T-helper 1 cell treated with Interleukin-12 subunit alpha and Interleukin-12 subunit beta and Interleukin-4 antibody, amounts not matched to agents 30 μg/mL and 1 μg/mL, for 36 hours (primary cell): ENCODE results near the gene PALD1.

Source experiments
- H3K27ac Mint-ChIP-seq: one replicate; pipeline ENCODE4 v1.8.0; 2021; ENCODE audit warnings: mild to moderate bottlenecking, mixed read lengths
- H3K27me3 Mint-ChIP-seq: one replicate; pipeline ENCODE4 v1.8.0; 2021; ENCODE audit warnings: low read depth, mixed read lengths
- H3K36me3 Mint-ChIP-seq: one replicate; pipeline ENCODE4 v1.8.0; 2021; ENCODE audit warnings: low read depth, mixed read lengths
- H3K4me1 Mint-ChIP-seq: one replicate; pipeline ENCODE4 v1.8.0; 2021; ENCODE audit warnings: low read depth, mixed read lengths
- H3K4me3 Mint-ChIP-seq: one replicate; pipeline ENCODE4 v1.8.0; 2021; ENCODE audit warnings: mild to moderate bottlenecking, moderate library complexity, mixed read lengths
- H3K9me3 Mint-ChIP-seq: one replicate; pipeline ENCODE4 v1.8.0; 2021; ENCODE audit warnings: mixed read lengths

The PALD1 gene

GRCh38 chr10:70502406-70502805 is 23.8 kb downstream of the PALD1 start:
- H3K9me3 Mint-ChIP-seq: no peaks in the 10 kb centered on the region
- no peaks in the 10 kb centered on the region for H3K36me3 Mint-ChIP-seq
- peaks cover 8% of the 10 kb centered on the region for H3K27me3 Mint-ChIP-seq
- no peak overlapping the region for H3K27ac Mint-ChIP-seq
- H3K4me1 Mint-ChIP-seq: no peaks in the 10 kb centered on the region
- H3K4me3 Mint-ChIP-seq: no peak overlapping the region

- H3K27ac Mint-ChIP-seq: no peak overlapping the region
- no peaks in the 10 kb centered on the region for H3K9me3 Mint-ChIP-seq
- no peaks in the 10 kb centered on the region for H3K36me3 Mint-ChIP-seq
- H3K27me3 Mint-ChIP-seq: peaks cover 3% of the 10 kb centered on the region
- no peaks in the 10 kb centered on the region for H3K4me1 Mint-ChIP-seq
- no peak overlapping the region for H3K4me3 Mint-ChIP-seq
Observed at GRCh38 chr10:70503776-70504175, 25.2 kb downstream of the PALD1 start.

DNA sequence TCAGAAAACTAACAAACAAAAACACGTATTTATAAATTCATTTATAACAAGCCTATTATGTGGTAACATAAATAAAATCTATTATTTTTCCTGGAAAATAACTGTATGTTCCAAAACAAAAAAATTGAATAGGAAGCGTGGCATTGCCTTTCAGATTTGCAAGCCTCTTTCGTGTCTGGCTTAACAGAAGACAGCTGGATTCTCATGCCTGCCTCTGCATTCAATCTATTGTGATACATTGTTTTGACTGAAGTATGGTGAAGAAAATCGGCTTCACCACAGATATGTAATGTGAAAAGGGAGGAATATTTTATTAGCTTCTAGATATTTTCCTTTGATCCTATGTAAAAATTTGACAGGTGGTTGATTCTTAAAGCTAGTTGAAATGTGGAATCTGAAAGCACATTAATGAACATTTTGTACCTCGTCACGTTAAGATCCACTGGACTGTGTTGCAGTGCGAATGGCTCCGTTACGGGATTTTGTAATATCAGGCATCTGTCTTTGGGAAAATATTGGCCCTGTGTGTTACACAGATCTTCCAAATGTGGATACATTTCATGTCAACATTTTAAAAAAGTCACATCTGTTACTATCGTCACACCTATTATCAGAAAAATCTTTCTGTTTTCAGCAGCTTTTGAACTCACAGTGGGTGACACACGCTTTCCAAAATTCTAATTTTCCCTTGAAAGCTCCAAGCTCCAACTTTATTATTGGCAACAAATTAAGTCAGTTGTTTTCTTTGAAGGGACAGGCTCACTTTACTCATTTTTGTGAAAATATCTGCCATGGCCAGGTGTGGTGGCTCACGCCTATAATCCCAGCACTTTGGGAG is 26.2 kb downstream of the PALD1 start:
- Mint-ChIP-seq H3K27me3 (peaks cover 3% of the 10 kb centered on the region), H3K4me1 (no peaks in the 10 kb centered on the region), H3K4me3 (no peak overlapping the region), H3K36me3 (no peaks in the 10 kb centered on the region), H3K9me3 (no peaks in the 10 kb centered on the region), H3K27ac (no peak overlapping the region)

DNA sequence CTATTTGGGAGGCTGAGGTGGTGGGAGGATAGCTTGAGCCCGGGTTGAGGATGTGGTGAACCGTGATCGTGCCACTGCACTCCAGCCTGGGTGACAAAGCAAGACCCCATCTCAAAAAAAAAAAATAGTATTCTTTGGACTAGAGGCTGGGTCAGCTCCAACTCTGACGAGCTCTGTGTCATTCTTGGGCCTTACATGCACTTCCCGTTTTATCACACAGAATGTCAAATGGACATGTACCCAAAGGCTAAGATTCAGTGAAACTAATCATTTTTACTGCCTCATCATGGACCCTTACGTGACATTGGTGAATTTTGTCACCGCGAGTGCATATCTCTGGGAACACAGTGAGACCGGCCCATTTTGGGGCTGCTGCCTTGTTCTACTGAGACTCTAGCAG is 27.3 kb downstream of the PALD1 start:
- no peaks in the 10 kb centered on the region for H3K36me3 Mint-ChIP-seq
- H3K27me3 Mint-ChIP-seq: peaks cover 3% of the 10 kb centered on the region
- no peak overlapping the region for H3K27ac Mint-ChIP-seq
- no peak overlapping the region for H3K4me3 Mint-ChIP-seq
- H3K9me3 Mint-ChIP-seq: no peaks in the 10 kb centered on the region
- H3K4me1 Mint-ChIP-seq: no peaks in the 10 kb centered on the region

GRCh38 chr10:70507966-70508365 is 29.4 kb downstream of the PALD1 start:
- no peaks in the 10 kb centered on the region for H3K4me1 Mint-ChIP-seq
- no peaks in the 10 kb centered on the region for H3K36me3 Mint-ChIP-seq
- no peak overlapping the region for H3K4me3 Mint-ChIP-seq
- no peaks in the 10 kb centered on the region for H3K9me3 Mint-ChIP-seq
- no peak overlapping the region for H3K27ac Mint-ChIP-seq
- peaks cover 6% of the 10 kb centered on the region for H3K27me3 Mint-ChIP-seq

- H3K27ac Mint-ChIP-seq: no peak overlapping the region
- no peak overlapping the region for H3K4me3 Mint-ChIP-seq
- peaks cover 2% of the 10 kb centered on the region for H3K4me1 Mint-ChIP-seq
- no peaks in the 10 kb centered on the region for H3K9me3 Mint-ChIP-seq
- peaks cover 4% of the 10 kb centered on the region for H3K27me3 Mint-ChIP-seq
- no peaks in the 10 kb centered on the region for H3K36me3 Mint-ChIP-seq
Observed at GRCh38 chr10:70508912-70509756, 30.6 kb downstream of the PALD1 start.

- Mint-ChIP-seq H3K4me3 (no peak overlapping the region), H3K27me3 (peaks cover 9% of the 10 kb centered on the region), H3K9me3 (no peaks in the 10 kb centered on the region), H3K4me1 (peaks cover 2% of the 10 kb centered on the region), H3K36me3 (no peaks in the 10 kb centered on the region), H3K27ac (no peak overlapping the region)
Observed at GRCh38 chr10:70509757-70510147, 31.2 kb downstream of the PALD1 start.

GRCh38 chr10:70510453-70510852 is 31.9 kb downstream of the PALD1 start:
- Mint-ChIP-seq H3K9me3 (no peaks in the 10 kb centered on the region), H3K36me3 (no peaks in the 10 kb centered on the region), H3K27me3 (peaks cover 12% of the 10 kb centered on the region), H3K27ac (no peak overlapping the region), H3K4me3 (no peak overlapping the region), H3K4me1 (peaks cover 2% of the 10 kb centered on the region)

DNA sequence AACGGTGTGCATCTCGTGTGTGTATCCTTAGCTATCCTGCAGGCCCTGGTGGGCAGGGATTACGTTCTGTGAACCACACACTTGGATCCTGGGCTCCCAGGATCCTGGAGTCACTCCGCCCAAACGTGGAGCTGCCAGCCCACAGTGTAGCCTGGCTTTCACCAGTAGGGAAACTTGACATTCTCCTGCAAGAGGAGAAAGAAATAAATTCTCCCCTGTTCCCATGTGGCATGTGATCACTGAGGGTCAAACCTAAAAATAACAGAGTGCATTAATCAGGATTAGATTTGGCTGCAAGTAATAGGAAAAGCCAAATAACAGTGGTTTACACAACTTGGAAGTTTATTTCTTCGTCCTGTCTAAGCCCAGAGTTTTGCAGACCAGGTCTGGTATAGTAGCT is 32.3 kb downstream of the PALD1 start:
- no peaks in the 10 kb centered on the region for H3K9me3 Mint-ChIP-seq
- no peak overlapping the region for H3K27ac Mint-ChIP-seq
- H3K27me3 Mint-ChIP-seq: peaks cover 12% of the 10 kb centered on the region
- H3K36me3 Mint-ChIP-seq: no peaks in the 10 kb centered on the region
- peaks cover 2% of the 10 kb centered on the region for H3K4me1 Mint-ChIP-seq
- H3K4me3 Mint-ChIP-seq: no peak overlapping the region

GRCh38 chr10:70512149-70512639 is 33.6 kb downstream of the PALD1 start:
- Mint-ChIP-seq H3K4me1 (peaks cover 2% of the 10 kb centered on the region), H3K27ac (no peak overlapping the region), H3K27me3 (peaks cover 12% of the 10 kb centered on the region), H3K9me3 (no peaks in the 10 kb centered on the region), H3K36me3 (no peaks in the 10 kb centered on the region), H3K4me3 (no peak overlapping the region)

DNA sequence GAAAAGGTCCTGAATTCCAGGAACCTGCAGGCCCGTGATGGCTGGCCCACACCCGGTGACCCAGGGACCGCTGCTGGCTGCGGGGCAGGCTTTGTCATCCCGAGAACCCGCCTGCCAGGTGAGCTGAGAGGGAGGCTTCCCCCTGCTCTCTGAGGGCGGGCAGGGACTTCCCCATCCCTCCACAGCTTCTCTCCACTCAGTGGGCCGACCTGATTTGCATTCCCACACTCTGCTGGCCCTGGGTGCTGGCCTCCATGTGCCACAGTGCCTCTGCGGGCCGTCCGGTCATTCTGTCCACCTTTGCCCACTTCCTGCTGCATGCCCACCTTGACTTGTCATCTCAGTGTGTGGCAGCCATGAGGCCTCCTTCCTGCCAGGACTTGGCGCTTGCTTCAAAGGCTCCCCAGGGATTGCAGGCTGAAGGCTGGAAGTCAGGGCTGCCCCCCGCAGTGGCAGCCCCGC is 35.3 kb downstream of the PALD1 start:
- Mint-ChIP-seq H3K27ac (no peak overlapping the region), H3K9me3 (no peaks in the 10 kb centered on the region), H3K4me3 (no peak overlapping the region), H3K4me1 (peaks cover 2% of the 10 kb centered on the region), H3K27me3 (peaks cover 12% of the 10 kb centered on the region), H3K36me3 (no peaks in the 10 kb centered on the region)

GRCh38 chr10:70514591-70514990 is 36.0 kb downstream of the PALD1 start:
- H3K4me3 Mint-ChIP-seq: no peak overlapping the region
- H3K27me3 Mint-ChIP-seq: peaks cover 12% of the 10 kb centered on the region
- no peaks in the 10 kb centered on the region for H3K9me3 Mint-ChIP-seq
- no peaks in the 10 kb centered on the region for H3K36me3 Mint-ChIP-seq
- peaks cover 2% of the 10 kb centered on the region for H3K4me1 Mint-ChIP-seq
- H3K27ac Mint-ChIP-seq: no peak overlapping the region

- Mint-ChIP-seq H3K4me3 (no peak overlapping the region), H3K9me3 (no peaks in the 10 kb centered on the region), H3K4me1 (peaks cover 2% of the 10 kb centered on the region), H3K27ac (no peak overlapping the region), H3K27me3 (peaks cover 12% of the 10 kb centered on the region), H3K36me3 (no peaks in the 10 kb centered on the region)
Observed at GRCh38 chr10:70515035-70515667, 36.6 kb downstream of the PALD1 start.

DNA sequence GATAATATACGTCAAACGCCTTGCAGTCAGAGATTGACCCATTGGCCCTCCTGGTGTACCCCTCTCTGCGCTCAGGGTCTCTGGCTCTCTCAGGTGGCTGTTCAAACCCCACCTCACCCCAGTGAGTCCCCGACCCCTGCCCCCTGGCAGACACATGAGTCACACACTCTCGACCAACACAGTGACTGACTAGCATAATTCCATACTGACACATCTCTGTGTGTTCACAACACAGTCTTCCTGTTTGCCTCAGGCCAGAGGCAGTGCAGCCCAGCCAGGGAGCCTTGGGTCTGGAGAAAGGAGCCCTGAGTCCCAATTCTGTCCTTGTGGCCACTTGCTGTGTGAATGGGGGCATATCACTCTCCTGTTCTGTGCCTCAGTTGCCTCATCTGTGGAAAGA is 40.1 kb downstream of the PALD1 start:
- no peak overlapping the region for H3K4me3 Mint-ChIP-seq
- H3K27ac Mint-ChIP-seq: no peak overlapping the region
- H3K9me3 Mint-ChIP-seq: no peaks in the 10 kb centered on the region
- no peaks in the 10 kb centered on the region for H3K4me1 Mint-ChIP-seq
- H3K27me3 Mint-ChIP-seq: peaks cover 8% of the 10 kb centered on the region
- H3K36me3 Mint-ChIP-seq: no peaks in the 10 kb centered on the region
